GM08714 (cell line): Measurements from ENCODE around the gene TMEM91.

ENCODE experiments used
- H3K4me3 ChIP-seq: fragments of 200-500 bp; sonication (Bioruptor generic); 2 replicates; pipeline ENCODE4 v1.5.1; 2014; ENCODE audit warnings: mild to moderate bottlenecking, low read length, inconsistent platforms
- ZNF274 ChIP-seq: IDR thresholded peaks from 2 replicates; pipeline ENCODE4 v1.6.1; 2012; ENCODE audit warnings: mild to moderate bottlenecking, low read depth, low read length

TMEM91 gene

DNA sequence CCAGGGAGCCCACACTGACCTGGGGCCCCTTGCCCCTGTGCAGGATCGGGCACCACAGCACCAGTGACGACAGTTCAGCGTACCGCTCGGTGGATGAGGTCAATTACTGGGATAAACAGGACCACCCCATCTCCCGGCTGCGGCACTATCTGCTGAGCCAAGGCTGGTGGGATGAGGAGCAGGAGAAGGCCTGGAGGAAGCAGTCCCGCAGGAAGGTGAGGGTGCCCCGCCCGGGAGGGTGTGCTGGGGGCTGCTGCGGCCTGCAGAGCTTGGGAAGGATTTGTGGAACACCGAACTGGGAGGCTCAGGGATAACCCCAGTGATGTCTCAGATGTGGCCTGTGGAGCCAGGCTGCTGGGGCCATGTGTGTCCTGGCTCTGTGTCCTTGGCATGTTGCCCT is 46.6 kb downstream of the TMEM91 start:
- no peak for TF ChIP-seq ZNF274
- H3K4me3 ChIP-seq = no peak overlapping the region

- H3K4me3 ChIP-seq = no peak overlapping the region
- no peak for TF ChIP-seq ZNF274
Observed at GRCh38 chr19:41424335-41425173, 48.2 kb downstream of the TMEM91 start.

GRCh38 chr19:41425174-41426115 is 49.1 kb downstream of the TMEM91 start:
- no peak for TF ChIP-seq ZNF274

GRCh38 chr19:41426116-41426841 is 49.9 kb downstream of the TMEM91 start:
- H3K4me3 ChIP-seq = no peak overlapping the region
- no peak for TF ChIP-seq ZNF274

More at GRCh38 chr19:41425174-41426115, 49.1 kb downstream of the TMEM91 start:
- H3K4me3 ChIP-seq = no peak overlapping the region

DNA sequence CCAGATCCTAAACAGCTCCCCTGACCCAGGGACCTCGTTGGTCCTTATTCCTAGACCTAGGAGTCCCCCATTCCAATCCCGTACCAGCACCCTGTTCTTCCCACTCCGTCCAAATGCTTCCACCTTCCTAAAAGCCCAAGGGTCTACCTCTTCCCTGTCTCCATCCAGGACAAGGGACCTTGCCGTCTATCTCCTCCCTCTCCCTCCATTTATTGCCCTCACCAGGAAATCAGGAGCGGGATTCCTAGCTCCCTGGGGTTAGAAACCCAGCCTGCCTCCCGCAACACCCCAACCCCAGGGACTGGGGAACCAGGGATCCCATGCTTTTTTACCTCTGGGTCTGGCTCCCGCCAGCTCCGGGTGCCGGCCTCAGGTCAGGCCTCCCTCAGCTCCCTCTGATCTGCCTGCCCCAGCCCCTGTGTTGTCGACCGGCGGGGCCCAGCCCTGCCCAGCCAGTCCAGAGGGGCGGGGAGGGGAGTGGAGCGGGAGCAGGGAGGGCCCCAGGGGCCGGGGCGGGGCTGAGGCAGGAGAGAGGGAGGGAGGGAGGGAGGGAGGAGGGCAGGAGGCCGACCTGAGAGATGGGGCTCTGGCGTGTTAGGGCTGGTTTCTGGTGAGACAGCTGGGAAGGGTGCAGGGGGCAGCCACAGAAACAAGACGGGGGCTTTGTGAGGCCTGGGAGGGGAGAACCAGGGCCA is 50.8 kb downstream of the TMEM91 start, which contains the start of gene B3GNT8:
TSS of gene B3GNT8 (minus strand) at position 423 of the 695 bp plus-strand sequence. CDS start 596 bp downstream, outside the sequence.
- H3K4me3 ChIP-seq = peak within 1 kb of the TSS; percentile 39; the same call in 1 of the 2 replicates

DNA sequence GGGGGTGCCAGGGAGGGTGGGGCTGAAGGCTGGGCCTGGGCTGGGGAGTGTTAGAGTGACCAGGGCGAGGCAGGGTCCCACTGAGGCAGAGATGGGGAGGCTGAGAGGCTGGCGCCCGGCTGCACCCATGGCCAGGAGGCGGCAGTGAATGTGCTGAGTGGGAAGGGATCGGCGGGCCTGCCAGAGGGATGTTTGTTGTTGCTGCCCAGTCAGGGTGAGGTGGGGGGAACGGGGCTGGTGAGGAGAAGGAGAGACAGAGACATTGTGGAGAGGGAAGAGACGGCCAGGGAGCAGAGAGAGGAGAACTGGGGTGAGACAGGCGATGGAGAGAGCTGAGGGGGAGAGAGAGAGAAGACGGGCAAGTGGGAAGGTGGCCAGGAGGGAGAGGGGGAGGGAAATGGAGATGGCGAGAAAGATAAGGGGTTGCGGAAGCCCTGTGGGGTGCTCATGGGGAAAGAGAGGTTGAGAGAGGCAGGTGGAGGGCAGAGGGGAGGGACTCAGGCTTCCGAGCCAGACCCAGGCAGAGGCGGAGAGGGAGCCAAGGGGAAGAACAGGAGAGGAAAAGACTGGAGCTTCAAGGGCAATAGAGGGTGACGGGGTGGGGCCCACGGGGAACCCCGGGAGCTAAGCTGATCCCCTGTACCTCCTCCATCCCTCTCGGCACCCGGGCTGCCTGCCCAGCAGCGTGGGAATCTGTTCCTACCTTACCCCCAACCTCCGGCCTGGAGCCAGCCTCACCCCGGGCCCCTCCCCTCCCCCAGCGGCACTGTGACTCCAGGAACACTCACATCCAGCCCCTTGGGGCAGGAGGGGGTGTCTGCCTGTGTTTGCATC is 51.5 kb downstream of the TMEM91 start:
- H3K4me3 ChIP-seq = peak overlapping the region; percentile 39; the same call in 1 of the 2 replicates
- TF ChIP-seq ZNF274 = no peak

More for the DNA sequence above, 50.8 kb downstream of the TMEM91 start, which contains the start of gene B3GNT8:
- no peak for TF ChIP-seq ZNF274

DNA sequence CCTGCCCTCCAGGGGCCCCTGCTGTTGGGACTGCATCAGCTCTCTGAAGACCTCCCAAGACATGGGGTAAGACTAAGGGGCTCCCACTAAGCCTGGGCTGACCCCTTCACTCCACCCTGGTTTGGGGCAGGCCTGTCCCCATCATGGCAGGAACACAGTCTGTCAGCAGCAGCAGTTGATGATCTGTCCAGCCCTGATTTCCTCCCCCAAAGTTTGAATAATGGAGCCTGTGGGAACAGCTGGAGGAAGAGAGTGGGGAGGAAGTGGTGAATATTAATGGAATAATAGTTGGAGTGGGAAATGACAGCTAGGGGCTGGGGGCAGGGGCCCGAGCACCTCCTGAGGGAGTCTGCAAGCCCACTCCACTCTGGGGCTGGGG is 52.1 kb downstream of the TMEM91 start:
- H3K4me3 ChIP-seq = peak overlapping the region; percentile 39; the same call in 1 of the 2 replicates
- TF ChIP-seq ZNF274 = no peak

DNA sequence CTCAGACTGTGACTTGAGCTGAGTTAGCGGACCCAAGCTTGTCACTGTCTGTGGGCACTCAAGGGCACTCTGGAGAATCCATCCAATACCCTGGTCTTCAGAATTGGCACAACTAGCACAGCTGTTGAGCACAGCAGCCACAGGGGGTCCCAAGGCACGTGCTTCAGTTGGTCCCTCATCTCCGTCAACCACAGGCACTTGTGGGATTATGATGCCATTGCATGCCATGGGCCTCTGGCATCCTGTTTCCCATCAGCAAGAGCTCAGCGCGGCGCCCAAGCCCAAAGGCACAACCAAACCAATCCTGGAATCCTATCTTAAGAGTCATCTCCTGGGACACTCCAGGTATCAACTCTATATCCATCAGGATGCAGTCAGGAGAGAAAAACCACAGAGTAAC is 54.6 kb downstream of the TMEM91 start:
- H3K4me3 ChIP-seq = no peak overlapping the region
- no peak for TF ChIP-seq ZNF274

GRCh38 chr19:41431426-41432386 is 55.4 kb downstream of the TMEM91 start:
- no peak overlapping the region for H3K4me3 ChIP-seq
- TF ChIP-seq ZNF274 = no peak

DNA sequence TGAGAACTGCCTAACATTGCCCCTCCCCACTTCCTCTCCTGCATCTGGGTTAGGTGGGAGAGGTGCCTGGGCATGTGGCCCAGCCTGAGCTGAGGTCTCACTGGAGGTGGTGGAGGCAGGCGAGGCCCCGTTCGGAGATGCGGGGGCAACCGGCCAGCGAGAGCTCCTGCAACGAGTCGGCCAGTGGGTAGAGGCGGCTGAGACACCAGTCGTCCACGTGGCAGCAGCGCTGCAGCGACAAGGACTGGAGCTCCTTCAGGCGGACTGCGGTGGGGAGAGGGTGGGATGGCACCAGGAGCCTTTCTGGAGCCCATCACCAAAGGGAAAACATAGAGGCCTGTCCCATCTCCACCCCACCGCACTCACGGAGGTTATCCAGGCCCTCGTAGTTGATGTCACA is 56.8 kb downstream of the TMEM91 start:
- no peak for TF ChIP-seq ZNF274
- no peak overlapping the region for H3K4me3 ChIP-seq
